K562 (cell line): Measurements from ENCODE around the gene PLTP. TPM values are rescaled to one million over a fixed set of nuclear protein-coding genes. Genes with fewer than 3 reads are reported as not detected.

ENCODE experiments used
- ATAC-seq: fragments of 200-7000 bp; cut with Tn5 transposase; 3 replicates; pipeline ENCODE4 v1.9.1; 2020; ENCODE audit warnings: moderate library complexity
- BruUV-seq: library from RNA; stranded (reverse); fragments of 400-500 nt; replicated peaks from 2 replicates; lab custom pipeline; 2021; lab: Mats Ljungman, UMichigan
- CTCF ChIA-PET: fragments of 300-600 bp; formaldehyde crosslinking; extraction: SDS; loops from one replicate; lab custom pipeline; 2021; ENCODE audit warnings: low intra/inter-chr PET ratio; lab: Yijun Ruan, JAX
- POLR2A ChIA-PET: fragments of 300-600, 350-650 bp; sonication (Branson Sonifier 250); formaldehyde crosslinking; extraction: SDS; loops from one replicate; lab custom pipeline; 2021; ENCODE audit warnings: antibody characterized with exemption, inconsistent platforms; lab: Yijun Ruan, JAX
- DNase-seq, 4 experiments: peaks; one replicate each; pipeline versions ENCODE4 v3.0.0 to v3.0.0-alpha.2; 2011 to 2018; ENCODE audit warnings: low spot score in 3 of 4, mixed read lengths in 3 of 4; ENCODE audit errors: extremely low read depth in 1 of 4
- FAIRE-seq: peaks from 2 replicates; lab custom pipeline; 2011; peaks lifted over from hg19 to GRCh38; lab: Jason Lieb, UNC
- H2AFZ ChIP-seq: 2 replicates; pipeline ENCODE4 v1.6.0; 2011; ENCODE audit warnings: low read depth, low read length, control low read depth, inconsistent platforms
- H3K27ac ChIP-seq: fragments of 200-600 bp; 3 replicates; pipeline ENCODE4 v1.8.0; 2011; ENCODE audit warnings: low read depth, mild to moderate bottlenecking, control low read depth, inconsistent platforms, low read length, moderate library complexity, mixed read lengths; ENCODE audit errors: extremely low read depth
- H3K27me3 ChIP-seq, 2 experiments: fragments of 300-600 bp in 1 of 2; 2 replicates in 1 of 2; 3 replicates in 1 of 2; pipeline versions ENCODE4 v1.6.0 to v1.8.0; 2011; ENCODE audit warnings: inconsistent platforms in 2 of 2, low read length in 2 of 2, mild to moderate bottlenecking in 1 of 2, mixed read lengths in 1 of 2, moderate library complexity in 1 of 2; ENCODE audit not compliant: control insufficient read depth in 2 of 2, insufficient read depth in 2 of 2
- H3K36me3 ChIP-seq: fragments of 300-600 bp; 3 replicates; pipeline ENCODE4 v1.8.0; 2011; ENCODE audit warnings: mild to moderate bottlenecking, low read length, inconsistent platforms; ENCODE audit not compliant: control insufficient read depth, insufficient read depth
- H3K4me1 ChIP-seq, 2 experiments: fragments of 200-600 bp in 1 of 2; replicated peaks in 1 of 2; 2 replicates in 1 of 2; 3 replicates in 1 of 2; pipeline versions ENCODE4 v1.5.1 to v1.8.0; 2011; ENCODE audit warnings: inconsistent platforms in 2 of 2, low read length in 2 of 2, mild to moderate bottlenecking in 1 of 2, mixed read lengths in 1 of 2, moderate library complexity in 1 of 2; ENCODE audit not compliant: control insufficient read depth in 2 of 2, insufficient read depth in 2 of 2
- H3K4me2 ChIP-seq: 2 replicates; pipeline ENCODE4 v1.6.1; 2011; ENCODE audit warnings: low read length, control low read depth, inconsistent platforms, mixed read lengths; ENCODE audit not compliant: insufficient read depth
- H3K4me3 ChIP-seq: fragments of 200-600 bp; sonication (generic), shearing (Covaris generic); 2 replicates; pipeline ENCODE4 v1.5.1; 2016; ENCODE audit warnings: control low read depth, inconsistent platforms
- H3K79me2 ChIP-seq: fragments of 200-600 bp; 3 replicates; pipeline ENCODE4 v1.8.0; 2011; ENCODE audit warnings: low read length, inconsistent platforms; ENCODE audit not compliant: control insufficient read depth, insufficient read depth
- H3K9ac ChIP-seq, 2 experiments: 2 replicates each; pipeline versions ENCODE4 v1.6.0 to v1.6.1; 2011; ENCODE audit warnings: low read depth in 2 of 2, low read length in 2 of 2, control low read depth in 1 of 2, inconsistent platforms in 1 of 2, mild to moderate bottlenecking in 1 of 2, mixed read lengths in 1 of 2; ENCODE audit not compliant: insufficient read depth in 1 of 2
- H3K9me1 ChIP-seq: one replicate; pipeline ENCODE4 v1.6.0; 2011; ENCODE audit warnings: inconsistent platforms, mild to moderate bottlenecking, low read length, moderate library complexity; ENCODE audit not compliant: control insufficient read depth, insufficient read depth
- H3K9me3 ChIP-seq: replicated peaks from 2 replicates; pipeline ENCODE4 v1.5.1; 2011; ENCODE audit warnings: low read depth, low read length, inconsistent platforms; ENCODE audit not compliant: control insufficient read depth, insufficient read depth
- H4K20me1 ChIP-seq: replicated peaks from 2 replicates; pipeline ENCODE4 v1.6.1; 2011; ENCODE audit warnings: low read length, inconsistent platforms, mixed read lengths; ENCODE audit not compliant: control insufficient read depth, insufficient read depth
- CHD1 ChIP-seq: fragments of 200-600 bp; sonication (generic); IDR thresholded peaks from one replicate; pipeline ENCODE4 v1.6.1; 2012; ENCODE audit warnings: mild to moderate bottlenecking, moderate library complexity, low read length, inconsistent platforms
- HDAC2 ChIP-seq: fragments of 450-650 bp; IDR thresholded peaks from 2 replicates; pipeline ENCODE4 v1.6.1; 2016; ENCODE audit warnings: mild to moderate bottlenecking
- HNRNPUL1 ChIP-seq: fragments of 200-400 bp; formaldehyde crosslinking; IDR thresholded peaks from 2 replicates; pipeline ENCODE4 v1.6.1; 2017; ENCODE audit warnings: low read length
- KLF1 ChIP-seq: fragments of 450-650 bp; IDR thresholded peaks from 2 replicates; pipeline ENCODE4 v1.6.1; 2016; ENCODE audit warnings: missing genetic modification characterization, missing compliant biosample characterization
- LEF1 ChIP-seq: fragments of 450-650 bp; IDR thresholded peaks from 2 replicates; pipeline ENCODE4 v1.6.1; 2016; ENCODE audit warnings: mild to moderate bottlenecking
- OTX1 ChIP-seq: fragments of 450-650 bp; formaldehyde crosslinking; IDR thresholded peaks from 2 replicates; pipeline ENCODE4 v1.4.0; 2022; ENCODE audit warnings: mild to moderate bottlenecking
- POLR2AphosphoS2 ChIP-seq: IDR thresholded peaks from 2 replicates; pipeline ENCODE4 v1.6.1; 2012; ENCODE audit warnings: low read length, improper control_type of control experiment
- POLR2H ChIP-seq: IDR thresholded peaks from 2 replicates; pipeline ENCODE4 v1.6.1; 2016; ENCODE audit warnings: missing genetic modification characterization, low read depth, mild to moderate bottlenecking, control low read depth, missing compliant biosample characterization, moderate library complexity
- PPARD ChIP-seq: fragments of 250-450 bp; sonication (Bioruptor Pico); IDR thresholded peaks from 2 replicates; pipeline ENCODE4 v1.8.0; 2022; ENCODE audit warnings: inconsistent platforms, mild to moderate bottlenecking, moderate library complexity
- RAD21 ChIP-seq, 2 experiments: fragments of 250-450 bp in 1 of 2; fragments of 450-650 bp in 1 of 2; sonication (Bioruptor Pico) in 1 of 2; formaldehyde crosslinking in 1 of 2; IDR thresholded peaks in 1 of 2; conservative IDR thresholded peaks in 1 of 2; 2 replicates each; pipeline versions ENCODE4 v1.4.0 to v1.8.0; 2020 to 2022; ENCODE audit warnings: mild to moderate bottlenecking in 2 of 2, moderate library complexity in 1 of 2
- RBFOX2 ChIP-seq: fragments of 200-400 bp; formaldehyde crosslinking; IDR thresholded peaks from 2 replicates; pipeline ENCODE4 v1.6.1; 2017; ENCODE audit warnings: low read depth, mild to moderate bottlenecking, low read length, moderate library complexity
- RBM17 ChIP-seq: fragments of 200-400 bp; formaldehyde crosslinking; IDR thresholded peaks from 2 replicates; pipeline ENCODE4 v1.6.1; 2017; ENCODE audit warnings: low read depth, mild to moderate bottlenecking, low read length, borderline replicate concordance
- RCOR1 ChIP-seq, 2 experiments: IDR thresholded peaks; 2 replicates each; pipeline ENCODE4 v1.6.1; 2012; ENCODE audit warnings: low read depth in 2 of 2, low read length in 2 of 2, borderline replicate concordance in 1 of 2, improper control_type of control experiment in 1 of 2
- XRCC5 ChIP-seq: fragments of 200-400 bp; formaldehyde crosslinking; IDR thresholded peaks from 2 replicates; pipeline ENCODE4 v1.6.1; 2017; ENCODE audit warnings: low read depth, mild to moderate bottlenecking, low read length
- YY1 ChIP-seq, 3 experiments: IDR thresholded peaks; 2 replicates each; pipeline ENCODE4 v1.6.1; 2011; ENCODE audit warnings: low read length in 2 of 3, mild to moderate bottlenecking in 2 of 3, moderate library complexity in 2 of 3, borderline replicate concordance in 1 of 3, control low read depth in 1 of 3, low read depth in 1 of 3; ENCODE audit not compliant: insufficient read depth in 3 of 3, insufficient replicate concordance in 2 of 3, control insufficient read depth in 1 of 3, insufficient read length in 1 of 3; ENCODE audit errors: extremely low read depth in 1 of 3
- ZNF217 ChIP-seq: sonication (generic); formaldehyde crosslinking; IDR thresholded peaks from 2 replicates; pipeline ENCODE4 v1.8.0; 2022; ENCODE audit warnings: mild to moderate bottlenecking, missing genetic modification reagents
- ZNF395 ChIP-seq: fragments of 200-800 bp; sonication (Bioruptor generic); IDR thresholded peaks from 2 replicates; pipeline ENCODE4 v1.6.1; 2017; ENCODE audit warnings: missing genetic modification characterization, missing compliant biosample characterization
- ZNF778 ChIP-seq: fragments of 450-650 bp; formaldehyde crosslinking; IDR thresholded peaks from 2 replicates; pipeline ENCODE4 v1.4.0; 2020; ENCODE audit warnings: mild to moderate bottlenecking, moderate library complexity
- ZSCAN29 ChIP-seq: fragments of 450-650 bp; IDR thresholded peaks from 2 replicates; pipeline ENCODE4 v1.6.1; 2017
- WGBS: fragments of 100-300 bp; shearing (Covaris generic); methylation state at CpG from one replicate; pipeline ENCODE4 v1.1.6; 2016; ENCODE audit warnings: low coverage, mixed read lengths; ENCODE audit not compliant: insufficient coverage; ENCODE audit errors: missing lambda C conversion rate; 5-methylcytosine and 5-hydroxymethylcytosine counted together
- in situ Hi-C: fragments of 300-500 bp; cut with MboI; formaldehyde crosslinking; loops from 4 replicates; pipeline ENCODE4 v1.15.0; 2018; ENCODE audit warnings: inconsistent platforms, mixed read lengths
- intact Hi-C: fragments of 100-400 bp; cut with micrococcal nuclease; formaldehyde crosslinking; loops from 2 replicates; pipeline ENCODE4 v1.14.2; 2022
- polyA plus RNA-seq, 8 experiments: library from polyadenylated mRNA; depleted of rRNA in 4 of 8; stranded (reverse) in 5 of 8; unstranded in 3 of 8; fragments of >200 nt; fragmentation: Nextera tagmentation in 2 of 8; fragmentation: Illumina TruSeq in 1 of 8; extraction: Ambion mirVana in 2 of 8; extraction: Trizol in 1 of 8; gene quantifications; 2 replicates each; pipeline versions ENCODE4 v1.2.1 to v1.2.3, GENCODE V29; 2011 to 2014; ENCODE audit warnings: inconsistent platforms in 1 of 8, missing spikeins in 1 of 8
- total RNA-seq, 7 experiments: library from RNA; depleted of rRNA in 6 of 7; stranded (reverse); fragments of >200 nt in 6 of 7; fragmentation: Illumina TruSeq in 2 of 7; extraction: Trizol in 2 of 7; gene quantifications; 2 replicates each; pipeline versions ENCODE4 v1.2.1 to v1.2.3, GENCODE V29; 2011 to 2021; ENCODE audit warnings: low replicate concordance in 1 of 7
- TF ChIP-seq, protein P1 (sequence below): conservative IDR thresholded peaks from 2 replicates; pipeline ENCODE4 v1.6.1; 2011; ENCODE audit warnings: low read depth, mild to moderate bottlenecking, low read length; ENCODE audit not compliant: control insufficient read depth

The PLTP gene
- total and polyA plus RNA-seq, 9 of the 15 experiments (the other 6 are each of a cell fraction or from before 2014, with no cell fraction given): 2.8 to 29.3 (median 17.6) TPM

DNA sequence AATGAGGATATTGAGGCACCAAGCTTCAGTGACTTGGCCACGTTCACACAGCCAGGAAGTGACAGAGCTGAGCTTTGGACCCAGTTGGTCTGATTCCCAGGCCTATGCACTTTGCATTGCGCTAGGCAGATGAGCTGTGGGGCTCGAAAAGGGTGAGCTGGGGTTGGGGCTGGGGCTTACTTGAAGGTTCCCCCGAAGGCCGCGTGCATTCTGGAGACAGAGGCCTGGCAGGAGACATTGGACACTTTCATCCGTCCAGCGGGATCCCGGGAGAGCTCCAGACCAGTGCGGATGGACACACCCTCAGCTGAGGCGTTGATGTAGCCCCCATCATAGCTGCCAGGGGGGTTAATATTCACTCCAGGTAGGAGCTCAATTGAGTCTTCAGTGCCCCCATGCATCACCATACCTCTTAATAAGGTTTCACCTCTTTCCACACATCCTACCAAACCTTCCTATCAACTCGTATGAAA is 2.6 kb downstream of the PLTP start:
- BruUV-seq: no TSS peak
- ATAC-seq (no peak), FAIRE-seq (no peak), DNase-seq (peak in 1 of 4 experiments; percentile 25)
- Histone ChIP-seq H3K27me3 (no peaks in the 10 kb centered on the region), H3K79me2 (peaks cover 15% of the 10 kb centered on the region), H3K4me2 (peak overlapping the region; percentile 83), H3K9ac (peak overlapping the region; percentile 63 to 64), H3K27ac (peak overlapping the region; percentile 85), H4K20me1 (no peaks in the 10 kb centered on the region), H3K9me3 (no peaks in the 10 kb centered on the region), H3K4me1 (peaks cover 20 to 51% of the 10 kb centered on the region in 2 experiments), H3K4me3 (peak overlapping the region; percentile 17), H3K9me1 (no peaks in the 10 kb centered on the region), H3K36me3 (peaks cover 19% of the 10 kb centered on the region; the same call in 2 of the 3 replicates), H2AFZ (peak overlapping the region; percentile 87)
- ChIA-PET CTCF (no interaction called here), POLR2A (interaction anchor here (0.6 to 2.6 kb wide), 11 partner anchors 10 to 43 kb away, joined by 3 to 13 read pairs (median 6); partner anchors contain the start of genes CTSA and PCIF1)
- 49% methylated on average over 12 of the region's 12 CpGs for WGBS
- in situ Hi-C loops: no loop called here
- intact Hi-C loops: no loop called here
- TF ChIP-seq RCOR1 (IDR thresholded peaks at IDR 0.05; ENCODE audit: borderline replicate concordance in 1 of 2, low read depth in 2 of 2, low read length in 2 of 2) (no peak), RBFOX2 (0 out of 2 replicates have a peak, but pooled peaks have one; percentile 21), RBM17 (no peak), LEF1 (no peak), ZSCAN29 (no peak), HNRNPUL1 (no peak), ZNF217 (CRISPR knock-in tag) (no peak), ZNF395 (CRISPR knock-in tag) (0 out of 2 replicates have a peak, but pooled peaks have one; percentile 1), HDAC2 (no peak), KLF1 (no peak), ZNF778 (CRISPR knock-in tag) (no peak), YY1 (IDR thresholded peaks at IDR 0.05; ENCODE audit: borderline replicate concordance in 1 of 3, control insufficient read depth in 1 of 3, extremely low read depth in 1 of 3, insufficient read depth in 3 of 3, insufficient read length in 1 of 3, insufficient replicate concordance in 2 of 3, low read depth in 1 of 3, low read length in 2 of 3) (peak in 1 of 3 experiments; percentile 7), CHD1 (peak; percentile 54), XRCC5 (no peak), POLR2AphosphoS2 (no peak), RAD21 (CRISPR knock-in tag; conservative IDR thresholded peaks at IDR 0.05 in 1 of 2, IDR thresholded peaks at IDR 0.05 in 1 of 2) (no peak), POLR2H (tag) (no peak), PPARD (CRISPR knock-in tag) (no peak), OTX1 (CRISPR knock-in tag) (no peak)
- TF ChIP-seq, protein P1, sequence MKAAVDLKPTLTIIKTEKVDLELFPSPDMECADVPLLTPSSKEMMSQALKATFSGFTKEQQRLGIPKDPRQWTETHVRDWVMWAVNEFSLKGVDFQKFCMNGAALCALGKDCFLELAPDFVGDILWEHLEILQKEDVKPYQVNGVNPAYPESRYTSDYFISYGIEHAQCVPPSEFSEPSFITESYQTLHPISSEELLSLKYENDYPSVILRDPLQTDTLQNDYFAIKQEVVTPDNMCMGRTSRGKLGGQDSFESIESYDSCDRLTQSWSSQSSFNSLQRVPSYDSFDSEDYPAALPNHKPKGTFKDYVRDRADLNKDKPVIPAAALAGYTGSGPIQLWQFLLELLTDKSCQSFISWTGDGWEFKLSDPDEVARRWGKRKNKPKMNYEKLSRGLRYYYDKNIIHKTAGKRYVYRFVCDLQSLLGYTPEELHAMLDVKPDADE: no peak
